Ectodermal cell (in vitro differentiated cells): ENCODE results near the gene SNN.

Experiments
- H3K27ac ChIP-seq: 2 replicates; pipeline ENCODE4 v1.7.0; 2013; ENCODE audit warnings: mild to moderate bottlenecking, low read depth, low read length; ENCODE audit not compliant: insufficient read depth, poor library complexity, severe bottlenecking
- H3K27me3 ChIP-seq: 2 replicates; pipeline ENCODE4 v1.7.0; 2013; ENCODE audit warnings: mild to moderate bottlenecking, low read length; ENCODE audit not compliant: insufficient read depth, control insufficient read depth, poor library complexity, severe bottlenecking
- H3K36me3 ChIP-seq: one replicate; pipeline ENCODE4 v1.7.0; 2013; ENCODE audit warnings: low read length; ENCODE audit not compliant: control insufficient read depth, insufficient read depth
- H3K4me1 ChIP-seq: one replicate; pipeline ENCODE4 v1.7.0; 2013; ENCODE audit warnings: low read length; ENCODE audit not compliant: control insufficient read depth, insufficient read depth
- H3K4me3 ChIP-seq: 2 replicates; pipeline ENCODE4 v1.7.0; 2013; ENCODE audit warnings: low read depth, low read length, control low read depth; ENCODE audit not compliant: insufficient read depth
- H3K9me3 ChIP-seq: 2 replicates; pipeline ENCODE4 v1.7.0; 2013; ENCODE audit warnings: mild to moderate bottlenecking, low read length, moderate library complexity; ENCODE audit not compliant: control insufficient read depth
- WGBS, 2 experiments: methylation state at CpG; one replicate each; pipeline ENCODE4 v1.1.7; 2013; ENCODE audit warnings: missing lambda C conversion rate in 2 of 2; 5-methylcytosine and 5-hydroxymethylcytosine counted together

Gene SNN

GRCh38 chr16:11650641-11651591 is 17.3 kb upstream of the SNN start:
- Histone ChIP-seq H3K4me3 (no peak overlapping the region), H3K27ac (no peak overlapping the region), H3K4me1 (no peaks in the 10 kb centered on the region), H3K36me3 (no peaks in the 10 kb centered on the region), H3K9me3 (no peaks in the 10 kb centered on the region), H3K27me3 (no peaks in the 10 kb centered on the region)
- WGBS, 2 experiments, result 89 to 92% methylated on average over 18 of the region's 18 CpGs

GRCh38 chr16:11651796-11652195 is 16.5 kb upstream of the SNN start:
- no peaks in the 10 kb centered on the region for H3K4me1 ChIP-seq
- no peaks in the 10 kb centered on the region for H3K27me3 ChIP-seq
- no peak overlapping the region for H3K4me3 ChIP-seq
- H3K36me3 ChIP-seq, result no peaks in the 10 kb centered on the region
- H3K9me3 ChIP-seq, result no peaks in the 10 kb centered on the region
- no peak overlapping the region for H3K27ac ChIP-seq
- WGBS, 2 experiments, result 92 to 94% methylated on average over 8 of the region's 8 CpGs

GRCh38 chr16:11655655-11656054 is 12.6 kb upstream of the SNN start:
- no peak overlapping the region for H3K27ac ChIP-seq
- peaks cover 8% of the 10 kb centered on the region for H3K4me1 ChIP-seq
- no peaks in the 10 kb centered on the region for H3K36me3 ChIP-seq
- WGBS, 2 experiments, result 92 to 94% methylated on average over 7 of the region's 7 CpGs
- H3K9me3 ChIP-seq, result no peaks in the 10 kb centered on the region
- no peak overlapping the region for H3K4me3 ChIP-seq
- no peaks in the 10 kb centered on the region for H3K27me3 ChIP-seq

GRCh38 chr16:11657556-11657955 is 10.7 kb upstream of the SNN start:
- Histone ChIP-seq H3K4me3 (no peak overlapping the region), H3K4me1 (peaks cover 8% of the 10 kb centered on the region), H3K27me3 (no peaks in the 10 kb centered on the region), H3K9me3 (no peaks in the 10 kb centered on the region), H3K36me3 (no peaks in the 10 kb centered on the region), H3K27ac (no peak overlapping the region)
- WGBS, 2 experiments, result 90 to 91% methylated on average over 8 of the region's 8 CpGs

GRCh38 chr16:11658896-11659708 is 9.2 kb upstream of the SNN start:
- no peak overlapping the region for H3K4me3 ChIP-seq
- peaks cover 8% of the 10 kb centered on the region for H3K4me1 ChIP-seq
- 80 to 83% methylated on average over 19 of the region's 19 CpGs for WGBS, 2 experiments
- no peaks in the 10 kb centered on the region for H3K27me3 ChIP-seq
- no peaks in the 10 kb centered on the region for H3K9me3 ChIP-seq
- no peaks in the 10 kb centered on the region for H3K36me3 ChIP-seq
- no peak overlapping the region for H3K27ac ChIP-seq

- no peaks in the 10 kb centered on the region for H3K36me3 ChIP-seq
- 86 to 93% methylated on average over 11 to 12 of the region's 12 CpGs for WGBS, 2 experiments
- no peak overlapping the region for H3K27ac ChIP-seq
- H3K27me3 ChIP-seq, result no peaks in the 10 kb centered on the region
- H3K4me1 ChIP-seq, result peaks cover 17% of the 10 kb centered on the region
- H3K9me3 ChIP-seq, result no peaks in the 10 kb centered on the region
- H3K4me3 ChIP-seq, result no peak overlapping the region
These were observed 7.7 kb upstream of the SNN start for GRCh38 chr16:11660565-11660964.

GRCh38 chr16:11662582-11662981 is 5.7 kb upstream of the SNN start:
- Histone ChIP-seq H3K4me3 (no peak overlapping the region), H3K9me3 (no peaks in the 10 kb centered on the region), H3K36me3 (no peaks in the 10 kb centered on the region), H3K27me3 (no peaks in the 10 kb centered on the region), H3K4me1 (peaks cover 17% of the 10 kb centered on the region), H3K27ac (no peak overlapping the region)
- WGBS, 2 experiments, result 92 to 94% methylated on average over 5 of the region's 5 CpGs

GRCh38 chr16:11665071-11665491 is 3.2 kb upstream of the SNN start:
- no peak overlapping the region for H3K27ac ChIP-seq

GRCh38 chr16:11666103-11667055 is 1.9 kb upstream of the SNN start:
- H3K36me3 ChIP-seq, result no peaks in the 10 kb centered on the region
- peaks cover 13% of the 10 kb centered on the region for H3K4me1 ChIP-seq
- H3K27ac ChIP-seq, result no peak overlapping the region
- H3K9me3 ChIP-seq, result no peaks in the 10 kb centered on the region
- no peak overlapping the region for H3K4me3 ChIP-seq
- WGBS, 2 experiments, result 92 to 93% methylated on average over 14 of the region's 14 CpGs
- no peaks in the 10 kb centered on the region for H3K27me3 ChIP-seq

More at GRCh38 chr16:11665071-11665491, 3.2 kb upstream of the SNN start:
- Histone ChIP-seq H3K4me1 (peaks cover 9% of the 10 kb centered on the region), H3K27me3 (no peaks in the 10 kb centered on the region), H3K4me3 (no peak overlapping the region), H3K9me3 (no peaks in the 10 kb centered on the region), H3K36me3 (no peaks in the 10 kb centered on the region)
- WGBS, 2 experiments, result 34 to 40% methylated on average over 11 of the region's 11 CpGs
